Choroid plexus epithelial cell (primary cell): ENCODE measurements around the gene AKR1C2.
"Not testable (repeated sequence)": the region's sequence is repeated elsewhere in the genome, so short reads cannot be mapped to it uniquely, and the experiment has no call there.

Source experiments
- DNase-seq: peaks from one replicate; pipeline ENCODE4 v3.0.0-alpha.2; 2010; ENCODE audit warnings: low read depth
- H3K4me3 ChIP-seq: 2 replicates; pipeline ENCODE4 v1.5.1; 2011; ENCODE audit warnings: low read depth, mild to moderate bottlenecking, control low read depth, low read length, moderate library complexity
- TF ChIP-seq, protein P1 (sequence below): conservative IDR thresholded peaks from 2 replicates; pipeline ENCODE4 v1.5.1; 2011; ENCODE audit warnings: low read depth, mild to moderate bottlenecking, control low read depth, inconsistent platforms, low read length, moderate library complexity

The AKR1C2 gene

DNA sequence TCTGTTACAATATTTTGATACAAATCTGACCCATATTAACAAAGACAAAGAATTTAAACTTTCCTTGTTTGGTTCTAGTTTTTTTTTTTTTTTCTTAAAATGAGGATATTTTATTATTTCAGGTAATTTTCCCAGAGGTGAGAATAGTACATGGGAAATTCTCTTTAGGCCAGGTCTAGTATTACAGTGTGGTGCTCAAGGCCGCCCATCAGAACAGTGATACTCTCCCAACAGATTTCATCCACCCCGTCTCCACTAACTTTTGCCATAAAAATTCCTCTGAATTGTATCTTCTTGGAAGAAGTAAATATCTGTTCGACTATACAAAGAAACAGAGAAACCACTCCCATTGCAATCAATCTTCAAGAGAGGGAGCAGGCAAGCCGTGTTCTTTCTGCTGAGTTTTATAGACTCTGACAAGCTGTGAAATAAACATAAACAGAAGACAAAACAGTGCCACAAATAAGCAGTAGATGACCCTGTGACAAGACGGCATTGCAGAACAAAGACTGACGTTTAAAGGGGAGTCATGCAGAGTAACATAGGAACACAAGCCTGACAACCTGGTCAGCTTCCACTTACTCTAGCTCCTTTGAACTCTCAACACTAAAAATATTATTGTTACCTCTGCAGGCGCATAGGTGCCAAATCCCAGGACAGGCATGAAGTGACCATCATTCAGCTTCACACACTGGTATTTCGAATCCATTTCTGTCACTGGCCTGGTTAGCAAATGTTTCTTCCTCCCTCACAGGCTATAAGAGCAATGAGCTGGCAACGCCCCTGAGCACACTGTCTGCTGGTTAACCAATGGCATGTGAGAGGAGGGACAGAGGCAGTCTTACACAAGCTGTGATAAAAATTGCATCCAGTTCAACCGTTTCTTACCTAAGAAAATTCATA is at the start of gene AKR1C2:
Gene AKR1C2, minus strand, starts transcription at position 731 of the 903 bp plus-strand sequence. Its CDS starts 22 bp downstream, at position 709.
- peak within 1 kb of the TSS; percentile 22 for H3K4me3 ChIP-seq
- DNase-seq = peak; percentile 35

DNA sequence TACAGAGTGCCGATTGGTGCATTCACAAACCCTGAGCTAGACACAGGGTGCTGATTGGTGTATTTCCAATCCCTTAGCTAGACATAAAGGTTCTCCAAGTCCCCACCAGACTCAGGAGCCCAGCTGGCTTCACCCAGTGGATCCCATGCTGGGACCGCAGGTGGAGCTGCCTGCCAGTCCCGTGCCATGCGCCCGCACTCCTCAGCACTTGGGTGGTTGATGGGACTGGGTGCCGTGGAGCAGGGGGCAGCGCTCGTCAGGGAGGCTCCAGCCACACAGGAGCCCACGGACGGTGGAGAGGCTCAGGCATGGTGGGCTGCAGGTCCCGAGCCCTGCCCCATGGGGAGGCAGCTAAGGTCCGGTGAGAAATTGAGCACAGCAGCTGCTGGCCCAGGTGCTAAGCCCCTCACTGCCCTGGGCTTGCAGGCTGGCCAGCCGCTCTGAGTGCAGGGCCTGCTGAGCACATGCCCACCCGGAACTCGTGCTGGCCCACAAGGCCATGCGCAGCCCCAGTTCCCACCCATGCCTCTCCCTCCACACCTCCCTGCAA is 49.4 kb upstream of the AKR1C2 start:
- not testable (repeated sequence) for H3K4me3 ChIP-seq, DNase-seq

DNA sequence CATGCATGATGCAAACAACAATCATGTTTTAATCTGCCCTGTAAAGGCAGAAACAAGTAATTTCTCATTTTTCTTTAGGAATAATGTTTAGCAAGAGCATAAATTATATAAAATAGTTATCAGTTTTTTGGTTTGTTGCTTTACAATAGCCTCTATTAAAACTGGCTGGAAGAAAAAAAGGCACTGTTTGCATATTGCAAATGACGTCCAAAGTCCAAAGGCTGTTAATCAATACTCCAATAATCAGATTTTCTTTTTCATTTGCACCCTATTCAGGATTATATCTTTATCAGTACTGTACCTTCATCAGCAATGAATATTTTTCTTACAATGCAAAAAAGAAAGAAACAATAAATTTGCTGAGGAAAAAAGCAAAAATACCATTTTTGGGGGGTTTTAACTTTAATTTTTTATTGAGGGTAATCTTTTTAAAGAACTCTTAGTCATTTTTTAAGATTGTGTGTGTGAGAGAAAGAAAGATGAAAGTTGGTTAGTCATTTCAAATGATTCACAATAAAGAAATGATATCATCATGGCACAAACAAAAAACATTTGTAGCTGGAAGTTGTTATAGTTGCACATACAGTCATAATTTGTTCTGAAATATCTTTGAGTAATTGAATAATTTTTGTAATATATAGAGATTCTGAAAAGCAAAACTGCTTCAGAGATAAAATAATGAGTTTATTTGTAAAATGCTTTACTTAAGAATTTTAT is 44.4 kb upstream of the AKR1C2 start:
- no peak overlapping the region for H3K4me3 ChIP-seq
- TF ChIP-seq, protein P1, sequence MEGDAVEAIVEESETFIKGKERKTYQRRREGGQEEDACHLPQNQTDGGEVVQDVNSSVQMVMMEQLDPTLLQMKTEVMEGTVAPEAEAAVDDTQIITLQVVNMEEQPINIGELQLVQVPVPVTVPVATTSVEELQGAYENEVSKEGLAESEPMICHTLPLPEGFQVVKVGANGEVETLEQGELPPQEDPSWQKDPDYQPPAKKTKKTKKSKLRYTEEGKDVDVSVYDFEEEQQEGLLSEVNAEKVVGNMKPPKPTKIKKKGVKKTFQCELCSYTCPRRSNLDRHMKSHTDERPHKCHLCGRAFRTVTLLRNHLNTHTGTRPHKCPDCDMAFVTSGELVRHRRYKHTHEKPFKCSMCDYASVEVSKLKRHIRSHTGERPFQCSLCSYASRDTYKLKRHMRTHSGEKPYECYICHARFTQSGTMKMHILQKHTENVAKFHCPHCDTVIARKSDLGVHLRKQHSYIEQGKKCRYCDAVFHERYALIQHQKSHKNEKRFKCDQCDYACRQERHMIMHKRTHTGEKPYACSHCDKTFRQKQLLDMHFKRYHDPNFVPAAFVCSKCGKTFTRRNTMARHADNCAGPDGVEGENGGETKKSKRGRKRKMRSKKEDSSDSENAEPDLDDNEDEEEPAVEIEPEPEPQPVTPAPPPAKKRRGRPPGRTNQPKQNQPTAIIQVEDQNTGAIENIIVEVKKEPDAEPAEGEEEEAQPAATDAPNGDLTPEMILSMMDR = no peak
- peak; percentile 14 for DNase-seq

DNA sequence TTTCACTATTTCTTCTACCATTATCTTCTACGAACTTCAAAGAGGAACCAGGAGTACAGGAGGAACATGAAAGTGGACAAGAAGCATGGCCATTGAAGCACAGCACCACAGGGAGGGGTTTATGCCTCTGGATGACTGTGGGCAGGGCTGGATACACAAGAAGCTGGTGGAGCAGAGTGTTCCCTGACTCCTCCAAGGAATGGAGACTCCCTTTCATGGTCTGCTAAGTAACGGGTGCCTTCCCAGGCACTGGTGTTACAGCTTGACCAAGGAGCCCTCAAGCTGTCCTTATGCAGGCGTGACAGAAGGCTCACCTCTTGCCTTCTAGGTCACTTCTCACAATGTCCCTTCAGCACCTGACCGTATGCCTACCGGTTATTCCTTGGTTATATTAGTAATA is 43.4 kb upstream of the AKR1C2 start:
- not testable (repeated sequence) for DNase-seq, H3K4me3 ChIP-seq

DNA sequence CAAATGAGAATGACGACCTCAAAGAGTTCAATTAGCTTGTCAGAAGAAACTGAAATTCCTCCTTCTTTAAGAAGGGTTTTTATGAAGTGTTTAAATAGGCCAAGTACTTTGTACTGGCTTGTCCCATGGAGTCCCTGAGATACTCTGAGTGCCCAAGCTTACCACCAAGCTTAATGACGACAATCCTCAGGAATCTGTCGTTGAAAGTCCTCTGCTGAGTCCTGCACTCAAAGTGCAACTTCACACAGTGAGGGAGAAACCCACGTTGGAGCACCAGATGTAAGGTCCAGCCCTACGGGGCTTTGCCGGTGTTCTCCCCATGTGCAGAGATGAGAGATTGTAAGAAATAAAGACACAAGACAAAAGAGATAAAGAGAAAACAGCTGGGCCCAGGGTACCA is 42.8 kb upstream of the AKR1C2 start:
- no peak for DNase-seq

DNA sequence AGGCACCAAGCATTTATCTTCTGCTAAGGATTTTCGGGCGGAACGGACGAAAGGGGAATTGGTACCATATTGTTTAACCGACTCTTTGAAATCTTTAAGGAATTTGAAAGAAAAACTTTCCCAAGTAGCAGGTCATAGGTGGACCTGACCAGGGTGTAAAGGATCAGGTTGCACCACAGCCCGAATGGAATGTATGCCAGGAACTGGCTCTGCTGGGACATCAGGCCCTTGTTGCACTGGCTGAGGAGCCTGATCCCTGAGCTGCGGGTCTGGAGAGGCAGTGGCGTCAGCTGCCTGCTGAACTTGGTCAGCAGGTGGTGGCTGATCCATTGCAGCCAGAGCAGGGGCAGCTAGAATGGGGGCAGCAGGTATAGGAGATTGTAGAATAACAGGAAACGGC is 41.4 kb upstream of the AKR1C2 start:
- TF ChIP-seq, protein P1 = no peak
- DNase-seq = peak; percentile 71

More for the DNA sequence above, 42.8 kb upstream of the AKR1C2 start:
- H3K4me3 ChIP-seq = no peak overlapping the region
- TF ChIP-seq, protein P1 = no peak

DNA sequence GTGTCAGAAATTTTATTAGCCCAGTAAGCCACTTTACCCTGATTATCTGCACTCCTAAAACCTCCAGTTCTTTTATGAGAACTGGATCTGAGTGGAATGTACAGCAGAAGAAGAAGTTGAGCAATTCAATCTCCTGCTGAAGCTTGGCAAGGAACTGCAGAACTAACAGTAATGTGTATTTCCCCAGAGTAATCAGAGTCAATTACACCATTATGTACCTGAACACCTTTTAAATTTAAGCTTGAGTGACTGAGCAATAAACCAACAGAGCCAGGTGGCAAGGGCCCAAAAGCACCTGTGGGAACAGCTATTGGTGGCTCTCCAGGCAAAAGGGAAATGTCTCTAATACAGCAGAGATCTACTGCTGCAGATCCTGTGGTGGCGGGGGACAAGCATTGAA is 40.1 kb upstream of the AKR1C2 start:
- TF ChIP-seq, protein P1 = no peak
- H3K4me3 ChIP-seq = no peak overlapping the region
- DNase-seq = peak; percentile 85

More for the DNA sequence above, 41.4 kb upstream of the AKR1C2 start:
- H3K4me3 ChIP-seq = no peak overlapping the region

DNA sequence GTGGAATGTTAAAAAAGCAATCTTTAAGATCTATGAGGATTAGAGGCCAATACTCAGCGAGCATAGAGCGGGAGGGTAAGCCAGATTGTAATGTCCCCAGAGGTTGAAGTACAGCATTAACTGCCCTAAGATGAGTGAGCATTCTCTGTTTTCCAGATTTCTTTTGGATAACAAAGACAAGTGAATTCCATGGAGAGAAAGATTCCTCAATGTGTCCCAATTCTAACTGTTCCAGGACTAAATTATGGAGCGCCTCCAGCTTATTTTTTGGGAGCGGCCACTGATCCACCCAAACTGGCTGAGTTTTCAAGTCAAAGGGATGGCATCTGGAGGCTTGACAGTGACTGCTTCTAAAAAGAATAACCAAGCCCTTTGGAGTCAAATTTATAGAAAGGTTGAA is 39.3 kb upstream of the AKR1C2 start:
- H3K4me3 ChIP-seq = no peak overlapping the region
- TF ChIP-seq, protein P1 = no peak
- DNase-seq = no peak
